Body of pancreas (tissue), 4 donors: ENCODE results near the gene RFX5. TPM values are rescaled to one million over a fixed set of nuclear protein-coding genes. Genes with fewer than 3 reads are reported as not detected.

ENCODE experiments used
- ATAC-seq: fragments of 150-250 bp; one replicate; pipeline ENCODE4 v1.9.1; 2016
- DNase-seq, 4 donors: peaks; one replicate each; pipeline ENCODE4 v3.0.0-alpha.2; 2019
- H3K27ac ChIP-seq, 4 donors: fragments of 200-600 bp; sonication (generic); 1 replicate in 3 of 4; 2 replicates in 1 of 4; pipeline versions ENCODE4 v1.5.1 to v1.6.1; 2016 to 2019; ENCODE audit warnings: mild to moderate bottlenecking in 1 of 4, mixed read lengths in 1 of 4, moderate library complexity in 1 of 4
- H3K27me3 ChIP-seq, 2 donors: fragments of 200-600 bp; sonication (generic); one replicate each; pipeline ENCODE4 v1.6.0; 2016; ENCODE audit warnings: mild to moderate bottlenecking in 1 of 2
- H3K36me3 ChIP-seq, 2 donors: fragments of 200-600 bp; sonication (generic); replicated peaks in 1 of 2; 2 replicates each; pipeline ENCODE4 v1.5.1; 2016; ENCODE audit warnings: low read depth in 2 of 2; ENCODE audit not compliant: insufficient read depth in 1 of 2
- H3K4me1 ChIP-seq: fragments of 200-600 bp; sonication (generic); one replicate; pipeline ENCODE4 v1.6.0; 2016
- H3K4me3 ChIP-seq, 2 donors: fragments of 200-600 bp; sonication (generic); 1 replicate in 1 of 2; 2 replicates in 1 of 2; pipeline ENCODE4 v1.5.1; 2016 to 2019
- H3K9me3 ChIP-seq, 3 donors: fragments of 200-600 bp; sonication (generic); 1 replicate in 2 of 3; 2 replicates in 1 of 3; pipeline ENCODE4 v1.5.1; 2016
- CTCF ChIP-seq, 7 experiments: fragments of 450-650 bp in 4 of 7; fragments of 200-600 bp in 3 of 7; sonication (generic) in 3 of 7; IDR thresholded peaks; one replicate each; pipeline ENCODE4 v1.5.1; 2016 to 2019; ENCODE audit warnings: antibody characterized with exemption in 7 of 7
- POLR2A ChIP-seq, 3 donors: fragments of 450-650 bp; IDR thresholded peaks; one replicate each; pipeline ENCODE4 v1.6.1; 2016; ENCODE audit warnings: antibody characterized with exemption in 3 of 3, mild to moderate bottlenecking in 2 of 3
- WGBS, 2 donors: methylation state at CpG; one replicate each; pipeline ENCODE4 v1.1.5; 2017; 5-methylcytosine and 5-hydroxymethylcytosine counted together
- intact Hi-C: fragments of 100-400 bp; cut with DNase I; formaldehyde crosslinking; loops from one replicate; pipeline ENCODE4 v1.15.1; 2023
- total RNA-seq, 2 donors: library from RNA; depleted of rRNA; stranded (reverse); fragments of >200 nt; gene quantifications; one replicate each; pipeline ENCODE4 v1.1.0, GENCODE V29; 2016

RFX5 gene
- total RNA-seq, 2 donors from 2014 or later, result 8.3 to 14.5 TPM

GRCh38 chr1:151312411-151312810, 34.6 kb downstream of the RFX5 start:
- Histone ChIP-seq H3K4me3 (no peak overlapping the region), H3K4me1 (peaks cover 39% of the 10 kb centered on the region), H3K27me3 (no peaks in the 10 kb centered on the region), H3K9me3 (no peaks in the 10 kb centered on the region), H3K27ac (peak overlapping the region in 3 of 4 donors; percentile 7 to 54 (median 53)), H3K36me3 (peaks cover 0 to 20% of the 10 kb centered on the region in 2 donors)
- DNase-seq (no peak), ATAC-seq (no peak)
- TF ChIP-seq CTCF (IDR thresholded peaks at IDR 0.05) (no peak), POLR2A (IDR thresholded peaks at IDR 0.05) (no peak)
- intact Hi-C loops, result no loop called here
- WGBS, 2 donors, result 89 to 95% methylated on average over 4 of the region's 4 CpGs

GRCh38 chr1:151311589-151312331, 35.3 kb downstream of the RFX5 start:
- Histone ChIP-seq H3K27ac (peak overlapping the region in 3 of 4 donors; percentile 7 to 54 (median 53)), H3K4me1 (peaks cover 39% of the 10 kb centered on the region), H3K4me3 (no peak overlapping the region), H3K9me3 (no peaks in the 10 kb centered on the region), H3K36me3 (peaks cover 0 to 25% of the 10 kb centered on the region in 2 donors), H3K27me3 (no peaks in the 10 kb centered on the region)
- 61 to 70% methylated on average over 7 of the region's 7 CpGs for WGBS, 2 donors
- intact Hi-C loops, result no loop called here
- peak; percentile 41 to 82 (median 62) for DNase-seq
- ATAC-seq, result peak; percentile 76
- TF ChIP-seq POLR2A (IDR thresholded peaks at IDR 0.05), result no peak
- no peak for TF ChIP-seq CTCF (IDR thresholded peaks at IDR 0.05)

GRCh38 chr1:151311011-151311410, 36.0 kb downstream of the RFX5 start:
- Histone ChIP-seq H3K4me3 (no peak overlapping the region), H3K9me3 (no peaks in the 10 kb centered on the region), H3K27ac (peak overlapping the region in 2 of 4 donors; percentile 1 to 54), H3K36me3 (peaks cover 7 to 29% of the 10 kb centered on the region in 2 donors), H3K27me3 (no peaks in the 10 kb centered on the region), H3K4me1 (peaks cover 39% of the 10 kb centered on the region)
- whole genome bisulfite sequencing, 2 donors, result 68 to 71% methylated on average over 4 of the region's 4 CpGs
- DNase-seq (no peak), ATAC-seq (no peak)
- no peak for TF ChIP-seq POLR2A (IDR thresholded peaks at IDR 0.05)
- TF ChIP-seq CTCF (IDR thresholded peaks at IDR 0.05), result no peak
- intact Hi-C loops, result no loop called here

GRCh38 chr1:151309811-151310323, 37.2 kb downstream of the RFX5 start:
- TF ChIP-seq POLR2A (IDR thresholded peaks at IDR 0.05), result no peak
- no peak for TF ChIP-seq CTCF (IDR thresholded peaks at IDR 0.05)
- Histone ChIP-seq H3K36me3 (peaks cover 17 to 34% of the 10 kb centered on the region in 2 donors), H3K4me1 (peaks cover 39% of the 10 kb centered on the region), H3K9me3 (no peaks in the 10 kb centered on the region), H3K27me3 (no peaks in the 10 kb centered on the region), H3K4me3 (no peak overlapping the region), H3K27ac (peak overlapping the region in 1 of 4 donors; percentile 21)
- intact Hi-C loops, result loop anchor here (5.0 kb wide), 1 partner anchor 47 kb away; no protein-coding TSS in a partner anchor
- no peak for ATAC-seq
- DNase-seq, result peak in 1 of 4 donors; percentile 39
- 49 to 61% methylated on average over 7 of the region's 7 CpGs for WGBS, 2 donors
